ENCODE results near the gene VTI1B.
"Not testable (repeated sequence)": the region's sequence is repeated elsewhere in the genome, so short reads cannot be mapped to it uniquely, and the experiment has no call there.

Gene VTI1B

DNA sequence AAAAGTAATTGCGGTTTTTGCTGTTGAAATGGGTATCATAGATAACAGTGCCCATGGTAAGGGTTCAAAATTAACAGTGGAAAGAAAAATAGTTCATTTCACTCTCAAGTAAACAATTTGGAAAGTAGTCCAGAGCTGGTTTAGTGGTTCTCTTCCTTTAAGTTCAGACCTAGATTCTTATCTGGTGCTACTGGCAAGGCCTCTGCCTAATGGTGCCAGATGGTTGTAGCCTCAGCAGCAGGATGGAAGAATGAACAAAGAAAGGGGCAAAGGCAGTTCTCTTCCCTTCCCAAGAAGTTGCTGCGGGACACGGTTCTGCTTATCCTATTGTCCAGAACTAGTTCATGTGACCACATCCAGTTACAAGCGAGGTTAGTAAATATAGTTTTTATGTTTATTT is 44.2 kb downstream of the VTI1B start:
- Histone ChIP-seq H3K4me3 (ENCODE audit: low read depth, low read length) (no peak overlapping the region), H3K9ac (ENCODE audit: low read depth, low read length) (no peak overlapping the region), H3K4me1 (ENCODE audit: control insufficient read depth, insufficient read depth, low read length) (no peaks in the 10 kb centered on the region), H3K27me3 (ENCODE audit: control insufficient read depth, insufficient read depth, low read length) (no peaks in the 10 kb centered on the region), H3K9me3 (ENCODE audit: control insufficient read depth, insufficient read depth, low read length) (no peaks in the 10 kb centered on the region), H3K36me3 (ENCODE audit: control insufficient read depth, insufficient read depth, low read length) (peaks cover 6% of the 10 kb centered on the region; the same call in 1 of the 2 replicates), H3K27ac (ENCODE audit: low read depth, low read length) (no peak overlapping the region)

DNA sequence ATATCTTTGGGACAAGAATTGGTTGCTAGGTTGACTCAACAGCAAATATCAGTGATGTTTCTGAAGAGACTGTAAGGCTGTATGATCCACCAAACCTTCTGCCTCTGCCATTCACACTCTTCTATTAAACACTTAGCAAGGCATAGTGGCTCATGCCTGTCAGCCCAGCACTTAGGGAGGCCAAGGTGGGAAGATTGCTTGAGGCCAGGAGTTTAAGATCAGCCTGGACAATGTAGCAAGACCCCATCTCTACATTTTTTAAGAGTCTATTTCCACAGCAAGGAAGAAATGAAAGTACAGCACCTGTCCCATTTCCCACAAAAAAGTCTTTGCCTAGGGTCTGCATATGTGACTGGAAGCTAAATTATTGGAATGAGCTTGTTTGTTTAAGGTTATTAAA is 46.9 kb downstream of the VTI1B start:
- Histone ChIP-seq H3K4me1 (ENCODE audit: control insufficient read depth, insufficient read depth, low read length) (peaks cover 7% of the 10 kb centered on the region), H3K9ac (ENCODE audit: low read depth, low read length) (no peak overlapping the region), H3K36me3 (ENCODE audit: control insufficient read depth, insufficient read depth, low read length) (peaks cover 9% of the 10 kb centered on the region; the same call in 1 of the 2 replicates), H3K27ac (ENCODE audit: low read depth, low read length) (no peak overlapping the region), H3K4me3 (ENCODE audit: low read depth, low read length) (no peak overlapping the region), H3K9me3 (ENCODE audit: control insufficient read depth, insufficient read depth, low read length) (peaks cover 3% of the 10 kb centered on the region; the same call in 1 of the 2 replicates), H3K27me3 (ENCODE audit: control insufficient read depth, insufficient read depth, low read length) (no peaks in the 10 kb centered on the region)

DNA sequence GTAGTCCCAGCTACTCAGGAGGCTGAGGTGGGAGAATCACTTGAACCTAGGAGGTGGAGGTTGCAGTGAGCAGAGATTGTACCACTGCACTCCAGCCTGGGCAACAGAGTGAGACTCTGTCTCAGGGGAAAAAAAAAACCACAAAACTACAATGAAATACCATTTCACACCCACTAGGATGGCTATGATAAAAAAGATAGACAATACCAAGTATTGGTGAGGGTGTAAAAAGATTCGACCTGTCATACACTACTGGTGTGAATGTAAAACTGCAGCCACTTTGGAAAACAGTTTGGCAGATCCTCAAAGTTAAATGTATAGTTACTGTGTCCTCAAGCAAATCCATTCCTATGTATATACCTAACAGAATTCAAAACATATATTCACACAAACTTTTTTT is 48.3 kb downstream of the VTI1B start:
- not testable (repeated sequence) for H3K27me3 ChIP-seq (ENCODE audit: control insufficient read depth, insufficient read depth, low read length); H3K4me1 ChIP-seq (ENCODE audit: control insufficient read depth, insufficient read depth, low read length); H3K9me3 ChIP-seq (ENCODE audit: control insufficient read depth, insufficient read depth, low read length); H3K4me3 ChIP-seq (ENCODE audit: low read depth, low read length); H3K9ac ChIP-seq (ENCODE audit: low read depth, low read length); H3K27ac ChIP-seq (ENCODE audit: low read depth, low read length)
- H3K36me3 ChIP-seq (ENCODE audit: control insufficient read depth, insufficient read depth, low read length) = 0 out of 2 replicates have a peak, but pooled peaks cover 11% of the 10 kb centered on the region

DNA sequence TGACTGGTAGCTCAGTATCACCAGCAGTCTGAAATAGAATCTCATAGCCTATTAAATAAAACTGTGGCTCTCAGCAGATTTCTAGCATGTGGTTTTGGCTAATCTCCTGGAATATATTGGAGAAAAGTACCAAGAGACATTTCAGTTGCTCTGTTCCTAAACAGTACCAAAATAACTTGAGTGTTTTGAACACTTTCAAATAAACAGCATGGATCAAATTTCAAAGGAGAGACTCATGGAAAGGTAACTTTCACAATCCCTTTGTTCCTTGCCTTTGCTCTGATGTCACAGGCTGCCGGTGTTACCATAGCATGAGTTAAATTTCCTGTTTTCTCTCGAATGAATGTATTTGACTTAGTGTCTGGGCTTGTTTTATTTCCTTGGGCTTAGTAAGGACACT is 51.3 kb downstream of the VTI1B start:
- Histone ChIP-seq H3K4me1 (ENCODE audit: control insufficient read depth, insufficient read depth, low read length) (peaks cover 17% of the 10 kb centered on the region), H3K9me3 (ENCODE audit: control insufficient read depth, insufficient read depth, low read length) (peaks cover 3% of the 10 kb centered on the region; the same call in 1 of the 2 replicates), H3K9ac (ENCODE audit: low read depth, low read length) (no peak overlapping the region), H3K4me3 (ENCODE audit: low read depth, low read length) (no peak overlapping the region), H3K27me3 (ENCODE audit: control insufficient read depth, insufficient read depth, low read length) (peaks cover 9% of the 10 kb centered on the region), H3K27ac (ENCODE audit: low read depth, low read length) (peak overlapping the region; percentile 53), H3K36me3 (ENCODE audit: control insufficient read depth, insufficient read depth, low read length) (0 out of 2 replicates have a peak, but pooled peaks cover 8% of the 10 kb centered on the region)

DNA sequence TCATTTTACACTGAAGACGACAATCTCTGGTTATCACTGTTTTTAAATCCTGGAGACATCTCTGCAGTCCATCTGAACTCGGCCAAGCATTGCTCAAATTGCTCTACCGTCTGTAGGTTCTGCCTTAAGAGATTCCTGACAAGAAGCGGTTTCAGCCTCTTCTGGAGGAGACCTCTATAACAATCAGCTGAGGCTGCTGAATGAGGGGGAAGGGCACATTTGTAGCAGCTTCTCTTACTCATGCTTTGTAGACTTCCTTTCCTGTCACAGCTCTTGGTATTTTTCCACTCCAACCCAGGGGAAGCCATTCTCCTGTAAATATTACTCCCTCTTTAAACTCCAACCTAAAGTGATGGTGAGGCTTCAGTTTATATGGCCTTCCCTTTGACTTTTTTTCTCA is 51.8 kb downstream of the VTI1B start:
- H3K4me1 ChIP-seq (ENCODE audit: control insufficient read depth, insufficient read depth, low read length) = peaks cover 17% of the 10 kb centered on the region
- no peak overlapping the region for H3K4me3 ChIP-seq (ENCODE audit: low read depth, low read length)
- peak overlapping the region; percentile 53 for H3K27ac ChIP-seq (ENCODE audit: low read depth, low read length)
- H3K9me3 ChIP-seq (ENCODE audit: control insufficient read depth, insufficient read depth, low read length) = peaks cover 3% of the 10 kb centered on the region; the same call in 1 of the 2 replicates
- H3K27me3 ChIP-seq (ENCODE audit: control insufficient read depth, insufficient read depth, low read length) = peaks cover 9% of the 10 kb centered on the region
- H3K9ac ChIP-seq (ENCODE audit: low read depth, low read length) = no peak overlapping the region
- H3K36me3 ChIP-seq (ENCODE audit: control insufficient read depth, insufficient read depth, low read length) = 0 out of 2 replicates have a peak, but pooled peaks cover 8% of the 10 kb centered on the region

DNA sequence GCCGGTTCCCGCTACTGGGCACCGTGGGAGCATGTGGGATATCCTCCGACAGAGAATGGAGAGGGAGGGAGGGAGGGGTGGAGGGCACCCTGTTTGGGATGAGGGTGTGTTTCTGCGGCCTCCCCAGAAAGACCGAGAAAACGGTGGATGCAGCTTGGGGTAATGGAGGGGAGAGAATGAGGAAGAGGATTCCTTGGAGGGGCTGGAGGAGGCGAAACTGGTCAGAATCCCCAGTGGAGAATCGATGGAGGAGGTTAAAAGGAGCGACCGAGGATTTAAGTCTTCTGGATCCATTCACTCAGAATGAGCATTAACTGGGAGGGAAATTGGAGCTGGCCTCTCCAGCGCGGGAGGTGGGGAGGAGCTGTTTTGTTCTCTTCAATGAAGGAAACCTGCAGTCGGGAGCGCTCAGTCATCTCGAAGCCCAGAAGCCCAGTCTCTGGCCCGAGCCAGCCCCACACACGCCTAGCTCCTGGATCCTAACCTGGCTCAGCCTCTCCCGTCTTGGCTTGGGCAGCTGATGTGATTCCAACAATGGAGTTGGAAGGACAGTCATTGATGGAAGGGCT is 54.1 kb downstream of the VTI1B start:
- H3K27me3 ChIP-seq (ENCODE audit: control insufficient read depth, insufficient read depth, low read length) = peaks cover 14% of the 10 kb centered on the region
- 0 out of 2 replicates have a peak overlapping the region, but pooled peaks have one; percentile 60 for H3K9ac ChIP-seq (ENCODE audit: low read depth, low read length)
- peaks cover 17% of the 10 kb centered on the region for H3K4me1 ChIP-seq (ENCODE audit: control insufficient read depth, insufficient read depth, low read length)
- H3K36me3 ChIP-seq (ENCODE audit: control insufficient read depth, insufficient read depth, low read length) = 0 out of 2 replicates have a peak, but pooled peaks cover 8% of the 10 kb centered on the region
- H3K9me3 ChIP-seq (ENCODE audit: control insufficient read depth, insufficient read depth, low read length) = peaks cover 3% of the 10 kb centered on the region; the same call in 1 of the 2 replicates
- H3K4me3 ChIP-seq (ENCODE audit: low read depth, low read length) = peak overlapping the region; percentile 79
- peak overlapping the region; percentile 2 for H3K27ac ChIP-seq (ENCODE audit: low read depth, low read length)

DNA sequence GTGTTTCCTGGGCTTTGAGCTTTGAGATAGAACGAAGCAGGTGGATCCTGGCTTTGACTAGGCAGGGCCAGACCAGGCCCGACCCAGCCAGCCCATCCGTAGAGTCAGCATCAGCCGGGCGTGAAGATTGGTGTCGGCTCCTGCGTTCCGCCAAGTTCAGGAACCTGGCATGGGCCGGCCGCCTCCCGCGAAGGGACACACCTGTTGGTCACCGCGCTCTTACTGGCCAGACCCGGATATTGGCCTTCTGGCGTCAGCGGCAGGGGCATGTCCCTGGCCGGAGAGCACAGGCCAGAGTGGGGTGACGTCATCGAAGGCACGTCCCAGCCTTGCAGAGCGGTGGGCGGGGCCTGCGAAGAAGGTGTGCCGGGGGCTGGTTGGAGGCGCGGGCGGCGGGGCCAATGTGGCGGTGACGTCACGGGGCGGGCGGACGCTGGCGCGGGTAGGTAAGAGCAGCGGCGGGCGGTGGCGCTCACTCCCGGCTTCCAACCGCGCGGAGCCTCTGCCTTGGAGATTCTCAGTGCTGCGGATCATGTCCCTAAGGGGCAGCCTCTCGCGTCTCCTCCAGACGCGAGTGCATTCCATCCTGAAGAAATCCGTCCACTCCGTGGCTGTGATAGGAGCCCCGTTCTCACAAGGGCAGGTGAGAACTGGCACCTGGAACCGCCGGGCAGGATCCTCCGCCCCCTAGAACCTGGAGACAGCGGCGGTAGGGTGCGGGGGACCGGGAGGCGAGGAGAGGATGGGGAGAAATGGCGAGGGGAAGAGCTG is 54.8 kb downstream of the VTI1B start, which contains the start of gene ARG2:
ARG2 (plus strand) TSS at position 475 of the 771 bp plus-strand sequence; CDS start at position 533, 58 bp downstream.
- Histone ChIP-seq H3K27me3 (ENCODE audit: control insufficient read depth, insufficient read depth, low read length) (peaks cover 14% of the 10 kb centered on the region), H3K27ac (ENCODE audit: low read depth, low read length) (peak within 1 kb of the TSS; percentile 63), H3K36me3 (ENCODE audit: control insufficient read depth, insufficient read depth, low read length) (0 out of 2 replicates have a peak, but pooled peaks cover 8% of the 10 kb centered on the region), H3K4me1 (ENCODE audit: control insufficient read depth, insufficient read depth, low read length) (peaks cover 17% of the 10 kb centered on the region), H3K9me3 (ENCODE audit: control insufficient read depth, insufficient read depth, low read length) (no peaks in the 10 kb centered on the region), H3K4me3 (ENCODE audit: low read depth, low read length) (peak within 1 kb of the TSS; percentile 79), H3K9ac (ENCODE audit: low read depth, low read length) (peak within 1 kb of the TSS; percentile 60; the same call in 1 of the 2 replicates)

DNA sequence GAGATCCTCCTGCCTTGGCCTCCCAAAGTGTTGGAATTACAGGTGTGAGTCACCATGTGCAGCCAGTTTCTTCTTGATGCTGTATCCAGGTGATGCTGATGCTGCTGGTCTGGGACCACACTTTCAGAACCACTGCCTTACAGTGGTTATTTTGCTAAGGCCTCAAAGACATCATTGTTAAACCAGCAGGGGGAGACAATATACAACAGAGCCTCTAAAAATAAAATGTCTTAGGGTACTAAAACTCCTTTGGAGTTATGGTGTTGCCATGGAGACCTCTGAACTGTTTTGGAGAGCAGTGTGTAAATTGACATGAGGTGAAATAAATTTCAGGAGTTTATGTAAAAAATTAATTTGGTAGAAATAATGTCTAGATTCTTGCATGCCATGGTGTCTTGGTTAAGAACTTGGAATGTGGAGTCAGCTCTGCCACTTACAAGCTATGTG is 55.8 kb downstream of the VTI1B start:
- no peaks in the 10 kb centered on the region for H3K9me3 ChIP-seq (ENCODE audit: control insufficient read depth, insufficient read depth, low read length)
- no peak overlapping the region for H3K9ac ChIP-seq (ENCODE audit: low read depth, low read length)
- H3K36me3 ChIP-seq (ENCODE audit: control insufficient read depth, insufficient read depth, low read length) = 0 out of 2 replicates have a peak, but pooled peaks cover 8% of the 10 kb centered on the region
- H3K4me3 ChIP-seq (ENCODE audit: low read depth, low read length) = no peak overlapping the region
- no peak overlapping the region for H3K27ac ChIP-seq (ENCODE audit: low read depth, low read length)
- peaks cover 21% of the 10 kb centered on the region for H3K27me3 ChIP-seq (ENCODE audit: control insufficient read depth, insufficient read depth, low read length)
- H3K4me1 ChIP-seq (ENCODE audit: control insufficient read depth, insufficient read depth, low read length) = peaks cover 17% of the 10 kb centered on the region

DNA sequence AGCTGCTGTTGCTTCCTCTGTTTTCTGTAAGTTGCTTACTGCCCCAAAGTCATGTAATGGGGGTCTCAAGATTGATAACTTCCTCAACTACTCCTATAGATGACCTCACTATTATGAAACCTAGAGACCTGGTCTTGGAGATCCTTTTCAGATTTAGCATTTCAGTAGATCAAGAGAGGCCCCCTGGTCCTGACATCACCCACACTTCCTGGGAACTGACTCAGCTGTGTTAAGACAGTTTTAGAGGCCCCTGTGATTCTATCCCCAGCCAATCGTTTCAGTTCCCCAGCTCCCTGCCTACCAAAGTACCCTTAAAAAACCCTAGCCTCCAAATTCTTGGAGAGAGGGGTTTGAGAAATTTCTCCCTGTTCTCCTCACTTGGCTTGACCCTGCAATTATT is 63.9 kb downstream of the VTI1B start:
- H3K27me3 ChIP-seq (ENCODE audit: control insufficient read depth, insufficient read depth, low read length) = peaks cover 87% of the 10 kb centered on the region
- H3K9ac ChIP-seq (ENCODE audit: low read depth, low read length) = no peak overlapping the region
- no peak overlapping the region for H3K4me3 ChIP-seq (ENCODE audit: low read depth, low read length)
- H3K4me1 ChIP-seq (ENCODE audit: control insufficient read depth, insufficient read depth, low read length) = peaks cover 12% of the 10 kb centered on the region; the same call in 1 of the 2 replicates
- H3K9me3 ChIP-seq (ENCODE audit: control insufficient read depth, insufficient read depth, low read length) = no peaks in the 10 kb centered on the region
- no peak overlapping the region for H3K27ac ChIP-seq (ENCODE audit: low read depth, low read length)
- no peaks in the 10 kb centered on the region for H3K36me3 ChIP-seq (ENCODE audit: control insufficient read depth, insufficient read depth, low read length)

DNA sequence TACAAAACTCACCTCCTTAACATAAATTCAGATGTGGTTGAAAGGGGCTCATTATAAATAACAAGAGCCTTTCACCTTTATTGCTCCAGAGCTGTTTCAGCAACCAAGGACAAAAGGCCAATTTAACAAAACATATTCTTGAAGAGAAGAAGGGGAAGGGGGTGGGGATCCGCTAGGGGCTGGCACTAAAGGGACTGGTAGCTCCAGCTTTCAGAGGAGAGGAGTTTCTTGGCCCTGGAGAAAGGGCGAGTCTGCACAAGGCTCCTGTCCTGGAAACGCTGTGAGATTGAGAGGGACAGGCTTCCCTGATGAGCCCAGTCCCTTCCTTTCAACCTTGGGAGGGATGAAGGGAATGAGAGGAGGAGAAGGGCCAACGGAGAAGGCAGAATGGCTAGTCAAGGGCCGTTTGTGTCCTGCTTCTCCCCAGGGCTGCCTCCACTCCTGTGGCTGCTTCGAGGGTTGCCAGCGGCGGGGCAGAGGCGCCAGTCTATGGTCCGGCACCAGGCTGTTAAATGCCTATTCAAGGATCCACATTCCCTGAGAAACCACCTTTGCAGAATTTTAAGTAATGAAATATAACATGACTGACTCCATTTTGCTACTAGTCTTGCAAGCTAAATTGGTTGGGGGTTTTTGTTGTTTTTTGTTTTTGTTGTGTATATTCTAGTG is 64.7 kb downstream of the VTI1B start:
- no peak overlapping the region for H3K4me3 ChIP-seq (ENCODE audit: low read depth, low read length)
- no peak overlapping the region for H3K27ac ChIP-seq (ENCODE audit: low read depth, low read length)
- peaks cover 12% of the 10 kb centered on the region; the same call in 1 of the 2 replicates for H3K4me1 ChIP-seq (ENCODE audit: control insufficient read depth, insufficient read depth, low read length)
- no peaks in the 10 kb centered on the region for H3K36me3 ChIP-seq (ENCODE audit: control insufficient read depth, insufficient read depth, low read length)
- H3K27me3 ChIP-seq (ENCODE audit: control insufficient read depth, insufficient read depth, low read length) = peaks cover 94% of the 10 kb centered on the region
- no peak overlapping the region for H3K9ac ChIP-seq (ENCODE audit: low read depth, low read length)
- no peaks in the 10 kb centered on the region for H3K9me3 ChIP-seq (ENCODE audit: control insufficient read depth, insufficient read depth, low read length)
